Mammary microvascular endothelial cell (primary cell): ENCODE results near the gene MRPL23. TPM values are rescaled to one million over a fixed set of nuclear protein-coding genes. Genes with fewer than 3 reads are reported as not detected.

ENCODE experiments used
- total RNA-seq: library from RNA; depleted of rRNA; stranded (reverse); fragments of >200 nt; gene quantifications from 2 replicates; pipeline ENCODE4 v1.2.3, GENCODE V29; 2015

The MRPL23 gene
- 95.2 and 101 TPM in 2 replicates for total RNA-seq

DNA sequence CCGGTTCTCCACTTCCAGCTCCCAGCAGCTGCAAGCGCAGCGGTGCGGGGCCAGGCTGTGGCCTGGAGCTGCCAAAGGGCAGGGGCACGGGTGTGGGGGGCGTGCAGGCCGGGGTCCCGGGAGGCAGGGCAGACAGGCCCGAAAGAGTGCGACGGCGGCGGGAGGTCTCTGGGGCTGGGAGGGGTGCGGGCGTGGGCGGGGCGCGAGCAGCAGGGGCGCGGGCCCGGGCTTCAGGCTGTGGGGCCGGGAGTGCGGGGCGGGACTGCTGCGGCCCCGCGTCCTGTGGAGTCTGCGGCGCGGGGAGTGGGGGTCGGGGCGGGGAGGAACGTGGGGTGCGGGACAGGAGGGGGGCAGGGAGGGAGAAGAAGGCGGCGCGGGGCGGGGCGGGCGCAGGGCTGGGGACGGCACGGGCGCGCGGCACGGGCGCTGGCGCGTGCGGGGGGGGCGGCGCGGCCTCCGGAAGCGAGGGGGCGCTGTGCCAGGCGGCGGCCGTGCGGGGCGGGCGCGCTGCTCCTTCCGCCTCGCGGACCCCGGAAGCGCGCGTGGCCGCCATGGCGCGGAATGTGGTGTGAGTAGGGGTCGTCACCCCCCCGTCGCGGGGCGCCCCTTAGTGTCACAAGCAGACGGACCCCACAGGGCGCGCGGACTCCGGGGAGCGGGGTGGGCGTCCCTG lies at the start of gene MRPL23:
Gene MRPL23, plus strand, starts transcription at position 521 of the 673 bp plus-strand sequence. Its CDS starts 31 bp downstream, at position 552.

DNA sequence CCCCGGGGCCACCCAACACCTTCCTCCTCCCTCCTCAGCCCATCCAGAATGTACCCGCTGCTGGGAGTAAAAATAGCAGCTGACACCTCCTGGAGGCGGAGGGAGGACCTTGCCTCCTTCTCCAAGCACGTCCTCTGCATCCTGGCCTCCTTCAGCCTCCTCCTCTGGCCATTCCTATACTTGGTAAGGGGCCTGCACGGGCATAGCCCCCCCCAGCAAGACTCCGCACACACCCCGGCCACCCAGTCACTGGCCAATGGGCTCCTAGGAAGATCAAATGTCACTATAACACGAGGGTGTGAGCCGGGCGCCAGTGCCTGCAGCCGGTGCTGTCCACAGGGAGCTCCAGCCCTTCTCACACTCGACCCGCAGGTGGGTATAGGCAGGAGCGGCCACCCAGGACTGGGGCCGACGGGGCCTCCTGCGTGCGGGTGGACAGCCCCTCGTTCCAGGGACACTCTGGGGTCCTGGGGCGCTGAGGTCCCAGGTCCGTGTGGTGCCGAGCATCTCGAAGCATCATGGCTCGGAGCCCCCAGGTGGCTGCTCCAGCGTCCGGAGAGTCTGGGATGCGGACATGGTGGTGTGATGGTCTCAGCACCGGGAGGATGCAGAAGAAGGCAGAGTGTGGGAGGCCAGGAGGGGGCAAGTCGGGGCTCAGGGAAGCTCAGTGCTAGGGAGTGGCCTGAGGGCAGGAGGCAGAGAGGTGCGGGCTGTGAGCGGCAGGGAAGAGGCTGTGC lies 27.6 kb upstream of the MRPL23 start, which contains the start of gene TNNT3:
Gene TNNT3, plus strand, starts transcription at position 313 of the 737 bp plus-strand sequence. CDS start 3,172 bp downstream, outside the sequence.

DNA sequence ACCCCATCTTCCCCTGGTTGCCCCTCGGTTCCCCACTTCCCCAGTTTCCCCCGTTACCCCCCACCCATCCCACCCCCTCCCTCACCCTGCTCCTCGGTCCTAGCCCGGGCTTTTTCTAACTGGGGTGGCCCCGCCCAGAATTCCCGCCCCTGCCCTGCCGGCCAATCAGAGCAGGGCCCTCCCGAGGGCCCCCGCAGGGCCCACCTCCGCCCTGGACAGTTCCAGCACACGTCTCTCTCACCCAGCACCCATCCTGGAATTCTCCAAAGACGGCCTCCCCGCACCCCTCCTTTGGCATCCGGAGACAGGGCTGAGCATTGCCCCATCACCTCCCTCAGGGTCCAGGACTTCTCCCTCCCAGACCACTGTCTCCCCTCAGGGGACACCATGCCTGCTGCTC lies 50.6 kb downstream of the MRPL23 start, which contains the start of gene H19:
Gene H19, minus strand, starts transcription at position 88 of the 400 bp plus-strand sequence.

Other genes starting within 250 kb of the MRPL23 start
- 0.20 TPM in 2 replicates for gene IFITM10, start 196.7 kb upstream of the MRPL23 start, total RNA-seq
- 329 and 379 TPM in 2 replicates for gene CTSD, start 183.4 kb upstream of the MRPL23 start, total RNA-seq
- gene SYT8, start 112.3 kb upstream of the MRPL23 start, total RNA-seq: not detected in 2 replicates
- gene TNNI2, start 108.4 kb upstream of the MRPL23 start, total RNA-seq: not detected in 2 replicates
- 0.20 TPM in 1 of 2 replicates, not detected in the other for gene LSP1, start 94.2 kb upstream of the MRPL23 start, total RNA-seq
- not detected in 2 replicates for gene PRR33, start 55.4 kb upstream of the MRPL23 start, total RNA-seq
- not detected in 2 replicates for gene TNNT3, start 27.6 kb upstream of the MRPL23 start, total RNA-seq
- gene H19, start 50.5 kb downstream of the MRPL23 start, total RNA-seq: 6.5 and 9.7 TPM in 2 replicates
- gene IGF2, start 192.1 kb downstream of the MRPL23 start, total RNA-seq: 0.40 and 1.1 TPM in 2 replicates
- gene INS, start 213.9 kb downstream of the MRPL23 start, total RNA-seq: not detected in 2 replicates
- 0.20 TPM in 1 of 2 replicates, not detected in the other for gene TH, start 224.5 kb downstream of the MRPL23 start, total RNA-seq